T-helper 2 cell treated with Interferon-gamma antibody and Interleukin-4, amounts not matched to agents 5 μg/mL and 100 μg/mL, for 36 hours (primary cell): Measurements from ENCODE around the gene PTPRJ.
A peak's percentile ranks its signal among the peaks of the same experiment; 100 is the strongest.

Source experiments
- DNase-seq: peaks from one replicate; pipeline ENCODE4 v3.0.0; 2021; ENCODE audit warnings: low spot score
- H3K27ac Mint-ChIP-seq: one replicate; pipeline ENCODE4 v1.8.0; 2021; ENCODE audit warnings: mild to moderate bottlenecking, mixed read lengths
- H3K27me3 Mint-ChIP-seq: one replicate; pipeline ENCODE4 v1.8.0; 2021; ENCODE audit warnings: low read depth, mixed read lengths
- H3K36me3 Mint-ChIP-seq: one replicate; pipeline ENCODE4 v1.8.0; 2021; ENCODE audit warnings: low read depth, mixed read lengths
- H3K4me1 Mint-ChIP-seq: one replicate; pipeline ENCODE4 v1.8.0; 2021; ENCODE audit warnings: low read depth, mixed read lengths
- H3K4me3 Mint-ChIP-seq: one replicate; pipeline ENCODE4 v1.8.0; 2022; ENCODE audit warnings: mild to moderate bottlenecking, moderate library complexity, mixed read lengths
- H3K9me3 Mint-ChIP-seq: one replicate; pipeline ENCODE4 v1.8.0; 2021; ENCODE audit warnings: mixed read lengths

Gene PTPRJ

GRCh38 chr11:48055292-48056132 is 75.2 kb downstream of the PTPRJ start:
- H3K9me3 Mint-ChIP-seq: no peaks in the 10 kb centered on the region
- peak; percentile 83 for DNase-seq

DNA sequence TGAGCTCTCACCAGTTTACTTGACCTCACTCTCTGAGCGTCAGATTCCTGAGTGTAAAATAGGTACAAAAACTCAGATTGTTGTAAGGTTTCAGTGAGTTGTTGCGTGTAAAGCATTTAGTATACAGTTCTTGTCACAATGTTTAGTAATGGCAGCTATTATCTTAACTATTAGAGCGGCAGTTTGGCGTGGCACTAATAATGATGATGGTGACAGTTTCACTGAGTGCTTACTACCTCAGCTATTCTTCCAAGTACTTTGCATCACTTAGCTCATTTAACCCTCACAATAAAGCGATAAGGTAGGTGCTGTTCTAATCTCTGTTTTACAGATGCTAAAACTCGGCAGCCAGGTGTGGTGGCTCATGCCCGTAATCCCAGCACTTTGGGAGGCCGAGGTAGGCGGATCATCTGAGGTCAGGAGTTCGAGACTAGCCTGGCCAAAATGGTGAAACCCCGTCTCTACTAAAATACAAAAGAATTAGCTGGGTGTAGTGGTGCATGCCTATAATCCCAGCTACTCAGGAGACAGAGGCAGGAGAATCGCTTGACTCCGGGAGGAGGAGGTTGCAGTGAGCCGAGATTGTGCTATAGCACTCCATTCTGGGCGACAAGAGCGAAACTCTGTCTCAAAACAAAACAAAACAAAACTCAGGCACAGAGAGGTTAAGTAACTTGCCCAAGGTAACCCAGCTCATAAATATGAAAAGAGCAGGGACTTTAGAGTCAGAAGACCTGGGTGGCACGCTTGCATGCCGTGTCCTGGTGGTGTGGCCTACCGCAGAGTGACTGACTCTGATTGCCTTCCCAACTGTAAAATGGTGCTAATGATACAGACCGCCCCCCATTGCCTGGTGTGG is 76.2 kb downstream of the PTPRJ start:
- DNase-seq: no peak
- H3K36me3 Mint-ChIP-seq: peaks cover 44% of the 10 kb centered on the region
- H3K4me3 Mint-ChIP-seq: peak overlapping the region; percentile 78
- H3K9me3 Mint-ChIP-seq: no peaks in the 10 kb centered on the region
- peaks cover 84% of the 10 kb centered on the region for H3K4me1 Mint-ChIP-seq
- H3K27ac Mint-ChIP-seq: peak overlapping the region; percentile 93
- H3K27me3 Mint-ChIP-seq: no peaks in the 10 kb centered on the region

More at GRCh38 chr11:48055292-48056132, 75.2 kb downstream of the PTPRJ start:
- Mint-ChIP-seq H3K4me3 (peak overlapping the region; percentile 78), H3K4me1 (peaks cover 83% of the 10 kb centered on the region), H3K27me3 (no peaks in the 10 kb centered on the region), H3K27ac (peak overlapping the region; percentile 93), H3K36me3 (peaks cover 40% of the 10 kb centered on the region)

DNA sequence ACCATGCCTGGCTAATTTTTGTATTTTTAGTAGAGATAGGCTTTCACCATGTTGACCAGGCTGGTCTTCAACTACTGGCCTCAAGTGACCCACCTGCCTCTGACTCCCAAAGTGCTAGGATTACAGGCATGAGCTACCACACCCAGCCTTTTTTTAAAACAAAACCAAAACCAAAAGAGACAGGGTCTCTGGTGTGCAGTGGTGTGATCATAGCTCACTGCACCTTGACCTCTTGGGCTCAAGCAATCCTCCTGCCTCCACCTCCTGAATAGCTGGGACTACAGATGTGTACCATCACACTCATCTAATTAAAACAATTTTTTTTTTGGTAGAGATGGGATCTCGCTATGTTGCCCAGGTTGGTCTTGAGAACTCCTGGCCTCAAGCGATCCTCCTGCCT is 77.7 kb downstream of the PTPRJ start:
- Mint-ChIP-seq H3K4me3 (peak overlapping the region; percentile 78), H3K9me3 (no peaks in the 10 kb centered on the region), H3K36me3 (peaks cover 31% of the 10 kb centered on the region), H3K27me3 (no peaks in the 10 kb centered on the region), H3K4me1 (peaks cover 82% of the 10 kb centered on the region), H3K27ac (peak overlapping the region; percentile 93)
- no peak for DNase-seq

DNA sequence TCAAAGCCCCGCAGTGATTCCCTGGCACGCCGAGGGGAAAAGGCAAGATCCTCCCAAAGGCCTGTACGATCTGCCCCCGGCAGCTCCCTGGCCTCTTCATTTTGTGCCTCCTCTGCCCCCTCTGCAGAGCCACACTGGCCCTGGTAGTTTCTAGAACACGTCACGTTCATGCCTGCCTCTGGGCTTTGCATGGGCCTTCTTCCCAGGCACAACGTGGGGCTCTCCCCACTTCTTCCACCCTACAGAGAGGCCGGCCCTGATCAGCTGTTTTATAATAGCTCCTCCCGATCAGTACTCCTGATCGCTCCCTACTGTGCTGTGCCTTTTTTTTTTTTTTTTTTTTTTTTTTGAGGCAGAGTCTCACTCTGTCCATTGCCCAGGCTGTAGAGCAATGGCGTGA is 78.4 kb downstream of the PTPRJ start:
- peak overlapping the region; percentile 78 for H3K4me3 Mint-ChIP-seq
- H3K27me3 Mint-ChIP-seq: no peaks in the 10 kb centered on the region
- no peaks in the 10 kb centered on the region for H3K9me3 Mint-ChIP-seq
- DNase-seq: no peak
- peaks cover 88% of the 10 kb centered on the region for H3K4me1 Mint-ChIP-seq
- peak overlapping the region; percentile 93 for H3K27ac Mint-ChIP-seq
- peaks cover 37% of the 10 kb centered on the region for H3K36me3 Mint-ChIP-seq

DNA sequence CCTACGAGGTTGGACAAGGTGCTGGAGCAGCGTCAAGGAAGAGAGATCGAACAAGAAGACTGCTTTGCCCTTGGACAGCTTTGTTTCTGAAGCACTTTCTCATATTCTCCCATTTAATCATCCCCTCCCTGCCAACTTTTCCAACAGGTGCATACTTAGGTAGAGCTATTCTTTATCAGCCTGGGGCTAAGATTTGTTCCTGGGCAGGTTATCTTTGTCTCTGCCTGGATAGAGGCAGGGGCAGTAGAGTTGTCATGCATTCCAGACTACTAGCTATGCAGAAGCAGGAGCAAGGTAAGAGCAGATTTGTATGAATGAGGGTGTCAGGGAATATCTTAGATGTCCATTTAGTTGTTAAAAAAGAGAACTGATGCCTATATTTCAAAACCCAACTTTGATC is 82.3 kb downstream of the PTPRJ start:
- H3K27me3 Mint-ChIP-seq: no peaks in the 10 kb centered on the region
- peaks cover 36% of the 10 kb centered on the region for H3K36me3 Mint-ChIP-seq
- H3K4me3 Mint-ChIP-seq: no peak overlapping the region
- no peak for DNase-seq
- peak overlapping the region; percentile 58 for H3K27ac Mint-ChIP-seq
- no peaks in the 10 kb centered on the region for H3K9me3 Mint-ChIP-seq
- peaks cover 72% of the 10 kb centered on the region for H3K4me1 Mint-ChIP-seq

DNA sequence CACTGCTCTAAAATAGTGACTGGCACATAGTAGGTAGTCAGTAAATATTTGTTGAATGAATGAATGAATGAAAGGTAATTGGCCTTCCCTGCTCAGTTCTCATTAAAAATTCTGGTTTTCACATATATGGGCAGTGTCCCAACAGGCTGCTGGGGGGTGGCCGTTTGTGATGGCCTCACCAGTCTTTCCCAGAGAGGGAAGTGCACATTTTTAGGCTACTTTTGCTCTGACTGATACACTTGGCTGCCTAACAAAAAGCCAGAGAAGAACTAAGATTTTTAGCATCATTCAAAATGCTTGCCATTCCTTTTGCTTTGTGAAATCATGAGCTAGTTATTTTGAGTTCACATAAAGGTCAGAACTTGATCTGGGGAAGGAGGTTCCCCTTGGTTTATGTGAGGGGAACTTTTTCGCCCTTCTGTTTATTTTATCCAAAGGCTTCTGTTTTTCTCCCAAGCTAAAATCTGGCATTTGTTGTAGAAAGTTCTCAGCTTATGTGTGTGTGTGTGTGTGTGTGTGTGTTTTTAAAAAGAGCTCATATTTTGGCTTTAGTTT is 83.1 kb downstream of the PTPRJ start:
- H3K27me3 Mint-ChIP-seq: no peaks in the 10 kb centered on the region
- H3K9me3 Mint-ChIP-seq: no peaks in the 10 kb centered on the region
- H3K36me3 Mint-ChIP-seq: peaks cover 42% of the 10 kb centered on the region
- H3K4me3 Mint-ChIP-seq: no peak overlapping the region
- no peak for DNase-seq
- H3K27ac Mint-ChIP-seq: peak overlapping the region; percentile 60
- H3K4me1 Mint-ChIP-seq: peaks cover 66% of the 10 kb centered on the region

DNA sequence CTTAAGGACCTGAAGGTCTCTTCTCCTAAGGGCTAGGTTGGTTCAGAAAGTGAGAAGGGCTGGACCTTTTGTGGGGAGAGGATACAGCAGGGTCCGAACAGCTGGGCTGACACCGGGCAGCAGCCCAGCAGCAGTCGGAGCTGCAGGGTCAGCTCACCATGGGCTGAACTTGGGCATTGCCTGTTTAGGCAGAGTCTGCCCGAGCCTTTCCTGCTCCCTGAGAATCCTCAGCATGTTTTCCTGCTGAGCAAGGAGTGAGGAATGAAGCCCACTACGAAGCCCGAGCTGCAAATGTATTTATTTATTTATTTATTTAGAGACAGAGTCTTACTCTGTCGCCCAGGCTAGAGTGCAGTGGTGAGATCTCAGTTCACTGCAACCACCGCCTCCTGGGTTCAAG is 83.9 kb downstream of the PTPRJ start:
- Mint-ChIP-seq H3K9me3 (no peaks in the 10 kb centered on the region), H3K36me3 (peaks cover 48% of the 10 kb centered on the region), H3K27ac (peak overlapping the region; percentile 60), H3K27me3 (no peaks in the 10 kb centered on the region), H3K4me1 (peaks cover 60% of the 10 kb centered on the region), H3K4me3 (no peak overlapping the region)
- DNase-seq: no peak

DNA sequence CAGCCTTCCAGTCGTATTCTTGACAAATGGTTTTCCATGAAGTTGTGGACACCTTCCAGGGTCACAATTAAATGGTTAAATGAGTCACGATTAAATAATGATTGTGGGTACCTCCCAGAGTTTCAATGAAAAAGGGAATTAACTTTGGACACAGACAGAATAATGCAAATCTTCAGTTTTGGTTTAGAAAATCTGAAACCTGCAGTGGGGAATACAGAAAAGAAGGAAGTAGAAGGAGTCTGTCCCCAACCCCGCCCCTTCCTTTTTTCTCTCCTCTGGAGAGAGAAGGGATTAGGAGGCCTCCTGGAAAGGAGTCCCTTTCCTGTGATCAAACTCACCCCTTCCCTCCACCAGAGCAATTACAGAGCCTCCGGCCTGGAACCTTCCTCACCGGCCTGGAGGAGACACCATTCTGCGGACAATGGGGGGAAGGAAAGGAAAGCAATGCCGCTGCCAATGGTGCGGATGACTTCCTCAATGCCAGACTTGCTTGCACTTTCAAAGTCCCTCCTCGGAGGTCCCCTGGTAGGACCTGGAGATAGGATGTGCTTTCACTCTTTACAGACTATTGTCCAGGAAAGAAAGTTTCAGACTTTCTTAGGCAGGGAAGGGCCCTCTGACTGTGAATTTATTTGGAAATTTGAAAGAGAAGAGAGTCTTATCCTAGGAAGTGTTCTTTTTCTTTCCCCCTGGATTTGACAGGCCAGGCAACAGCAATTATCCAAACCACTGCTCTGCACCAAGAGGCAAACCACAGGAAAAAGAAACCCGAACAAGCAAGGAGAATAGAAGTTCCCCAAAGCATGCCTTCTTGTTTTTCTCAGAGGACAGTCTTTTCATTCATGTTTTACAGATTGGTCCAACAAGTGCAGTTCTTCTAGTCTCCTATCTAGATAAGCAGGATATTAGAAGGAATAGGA is 86.8 kb downstream of the PTPRJ start:
- Mint-ChIP-seq H3K4me3 (no peak overlapping the region), H3K27ac (peak overlapping the region; percentile 45), H3K4me1 (peaks cover 35% of the 10 kb centered on the region), H3K36me3 (peaks cover 57% of the 10 kb centered on the region), H3K27me3 (no peaks in the 10 kb centered on the region), H3K9me3 (no peaks in the 10 kb centered on the region)
- DNase-seq: no peak

DNA sequence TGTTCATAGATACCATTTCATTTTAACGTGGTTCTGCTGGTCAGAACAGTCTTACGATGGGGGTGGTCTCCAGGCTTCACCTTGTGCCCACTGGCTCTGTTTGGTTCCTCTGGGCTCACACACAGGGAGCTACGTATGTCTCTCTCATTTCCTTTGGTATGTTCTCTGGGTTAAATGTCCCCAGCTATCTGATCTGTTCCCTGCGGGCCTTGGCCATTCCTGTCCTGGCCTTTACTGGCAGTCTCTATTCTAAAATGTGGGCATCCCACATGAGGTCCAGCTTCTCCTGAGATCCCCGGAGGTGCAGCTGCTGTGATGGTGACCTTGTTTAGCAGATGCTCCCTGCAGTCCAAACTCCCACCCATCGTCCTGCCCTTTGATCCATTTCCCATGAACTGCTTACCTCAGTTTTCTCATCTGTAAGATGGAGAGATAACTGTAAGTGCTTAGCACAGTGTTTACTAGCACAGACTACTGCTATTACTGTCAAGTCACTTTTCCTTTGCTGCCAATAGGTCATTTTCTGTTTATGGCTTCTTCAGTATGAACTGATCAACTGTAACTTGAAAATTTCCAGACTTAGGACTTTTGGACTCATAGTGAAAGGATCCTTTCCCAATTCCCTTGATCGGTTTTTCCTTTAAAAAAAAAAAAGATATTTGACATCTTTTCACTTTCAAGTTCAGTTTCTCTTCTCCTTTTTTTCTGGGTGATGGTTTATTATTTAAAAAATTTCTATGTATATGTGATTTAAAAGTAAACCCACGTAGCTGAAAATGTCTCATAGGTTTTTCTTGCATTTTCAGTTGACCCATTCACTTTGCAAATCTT is 92.9 kb downstream of the PTPRJ start:
- peak; percentile 49 for DNase-seq
- Mint-ChIP-seq H3K4me3 (peak overlapping the region; percentile 61), H3K27me3 (no peaks in the 10 kb centered on the region), H3K9me3 (no peaks in the 10 kb centered on the region), H3K4me1 (peaks cover 36% of the 10 kb centered on the region), H3K27ac (peak overlapping the region; percentile 73), H3K36me3 (peaks cover 58% of the 10 kb centered on the region)

DNA sequence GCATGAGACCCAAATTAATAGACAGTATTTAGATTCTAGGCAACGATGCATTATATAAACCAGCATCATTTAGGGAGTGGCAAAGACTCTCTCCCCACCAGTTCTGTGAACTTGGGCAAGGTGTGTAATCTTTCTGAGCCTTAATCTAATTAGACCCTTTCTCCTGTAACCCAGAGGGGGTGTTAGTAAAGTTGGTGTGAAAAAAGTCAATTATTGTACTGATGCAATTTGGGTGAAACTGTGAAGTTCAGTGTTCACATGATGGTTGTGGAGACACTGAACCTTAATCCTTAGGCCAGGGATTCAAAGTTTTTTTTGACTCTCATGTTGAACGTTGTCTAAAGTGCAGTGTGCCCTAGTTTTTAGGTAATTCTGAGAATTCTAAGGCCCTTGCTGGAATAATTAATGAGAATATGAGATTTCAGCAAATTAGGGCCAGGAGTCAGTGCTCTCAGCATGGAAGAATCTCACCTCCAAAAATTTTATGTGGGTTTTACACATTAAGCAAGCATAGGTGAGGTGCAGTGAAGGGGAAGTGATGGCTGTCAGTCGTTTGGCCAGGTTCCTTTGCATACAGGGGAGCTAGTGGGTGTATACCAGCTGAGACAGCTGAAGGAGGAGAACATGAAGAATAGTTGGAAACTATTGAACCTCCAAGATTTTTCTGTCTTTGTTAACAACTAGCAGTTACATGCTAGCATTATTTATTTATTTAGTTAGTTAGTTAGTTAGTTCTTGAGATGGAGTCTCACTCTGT is 94.2 kb downstream of the PTPRJ start:
- Mint-ChIP-seq H3K4me3 (no peak overlapping the region), H3K9me3 (no peaks in the 10 kb centered on the region), H3K27ac (peak overlapping the region; percentile 26), H3K36me3 (peaks cover 48% of the 10 kb centered on the region), H3K27me3 (no peaks in the 10 kb centered on the region), H3K4me1 (peaks cover 42% of the 10 kb centered on the region)
- DNase-seq: no peak

- peak overlapping the region; percentile 47 for H3K27ac Mint-ChIP-seq
- H3K36me3 Mint-ChIP-seq: peaks cover 47% of the 10 kb centered on the region
- DNase-seq: no peak
- H3K4me3 Mint-ChIP-seq: no peak overlapping the region
- H3K9me3 Mint-ChIP-seq: no peaks in the 10 kb centered on the region
- peaks cover 49% of the 10 kb centered on the region for H3K4me1 Mint-ChIP-seq
- no peaks in the 10 kb centered on the region for H3K27me3 Mint-ChIP-seq
These were observed 95.3 kb downstream of the PTPRJ start for GRCh38 chr11:48075637-48076036.

- no peaks in the 10 kb centered on the region for H3K9me3 Mint-ChIP-seq
- DNase-seq: no peak
- H3K27me3 Mint-ChIP-seq: no peaks in the 10 kb centered on the region
- no peak overlapping the region for H3K27ac Mint-ChIP-seq
- no peak overlapping the region for H3K4me3 Mint-ChIP-seq
- peaks cover 62% of the 10 kb centered on the region for H3K4me1 Mint-ChIP-seq
- H3K36me3 Mint-ChIP-seq: peaks cover 42% of the 10 kb centered on the region
These were observed 96.9 kb downstream of the PTPRJ start for GRCh38 chr11:48077251-48077650.
